ENCODE results near the gene ARL6IP6.
"Not testable (repeated sequence)": the region's sequence is repeated elsewhere in the genome, so short reads cannot be mapped to it uniquely, and the experiment has no call there.

The ARL6IP6 gene

DNA sequence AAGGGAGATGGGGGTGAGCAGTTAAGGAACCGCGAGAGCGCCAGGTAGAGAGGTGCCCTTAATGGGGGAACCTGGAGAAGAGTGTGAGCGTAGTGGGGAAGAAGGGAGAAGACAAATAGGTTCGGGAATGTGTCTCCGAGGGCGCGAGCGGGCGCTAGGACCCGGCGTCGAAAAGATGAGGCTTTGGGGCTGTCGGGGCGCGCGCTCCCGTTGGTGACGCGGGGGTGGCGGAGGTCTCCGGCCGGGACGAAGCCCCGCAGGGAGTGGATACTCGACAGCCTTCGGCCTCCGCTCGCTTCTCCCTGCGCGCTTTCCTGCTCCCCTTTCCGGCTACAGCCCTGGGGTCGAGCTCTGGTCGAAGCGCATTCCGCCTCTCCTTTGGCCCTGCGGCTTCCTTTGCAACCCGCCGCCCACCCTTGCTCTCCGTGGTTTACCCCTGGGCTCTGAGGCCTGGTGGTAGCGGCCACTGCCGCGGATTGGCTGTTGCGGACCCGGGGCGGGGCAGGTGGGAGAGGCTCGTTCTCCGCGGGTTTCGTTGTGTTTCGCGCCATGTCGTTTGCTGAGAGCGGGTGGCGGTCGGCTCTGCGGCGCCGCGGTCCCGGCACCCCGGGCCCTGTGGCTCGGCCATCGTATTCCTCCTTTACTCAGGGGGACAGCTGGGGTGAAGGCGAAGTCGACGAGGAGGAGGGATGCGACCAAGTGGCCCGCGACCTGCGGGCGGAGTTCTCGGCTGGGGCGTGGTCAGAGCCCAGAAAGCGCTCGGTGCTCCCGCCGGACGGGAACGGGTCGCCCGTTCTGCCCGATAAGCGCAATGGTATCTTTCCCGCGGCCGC is at the start of gene ARL6IP6:
Gene ARL6IP6 (plus strand): TSS at position 545 of the 833 bp plus-strand sequence. CDS start 5 bp downstream, at position 550.
- peak; percentile 100 for DNase-seq

DNA sequence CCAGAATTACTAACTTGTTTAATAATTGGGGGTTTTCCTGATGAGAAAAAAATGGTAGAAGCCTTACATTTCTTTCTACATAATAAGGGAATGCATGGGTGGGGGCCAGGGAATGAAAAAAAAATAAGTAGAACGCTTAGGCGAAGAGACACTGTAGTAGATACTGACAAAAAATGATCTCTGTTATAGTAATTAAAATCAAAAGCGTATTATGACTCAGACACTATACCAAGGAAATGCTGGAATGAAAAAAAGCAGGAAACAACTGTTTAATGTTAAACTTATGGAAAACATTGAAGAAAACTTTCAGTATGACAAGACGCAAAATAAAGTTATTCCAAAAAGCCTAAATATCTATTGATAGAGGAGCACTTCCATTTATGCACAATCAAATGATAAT is 44.1 kb upstream of the ARL6IP6 start:
- no peak for DNase-seq

DNA sequence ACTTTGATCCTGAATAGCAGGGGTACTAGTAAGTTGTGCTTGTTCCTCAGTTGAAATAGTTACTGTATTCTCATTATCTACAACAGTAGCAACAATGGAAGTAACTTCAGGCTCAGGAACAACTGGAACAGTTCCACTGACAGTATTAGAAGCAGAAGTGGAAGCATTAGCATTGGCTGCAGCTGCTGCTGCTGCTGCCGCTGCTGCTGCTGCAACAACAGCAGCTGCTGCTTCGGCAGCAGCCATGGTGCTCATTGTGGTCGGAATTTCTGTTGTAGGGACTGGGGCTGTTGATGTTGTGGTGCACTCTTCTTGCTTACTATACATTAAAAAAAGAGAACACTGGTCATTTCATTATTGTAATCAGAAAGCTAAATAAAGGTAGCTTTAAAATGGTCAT is 42.0 kb upstream of the ARL6IP6 start:
- no peak for DNase-seq

DNA sequence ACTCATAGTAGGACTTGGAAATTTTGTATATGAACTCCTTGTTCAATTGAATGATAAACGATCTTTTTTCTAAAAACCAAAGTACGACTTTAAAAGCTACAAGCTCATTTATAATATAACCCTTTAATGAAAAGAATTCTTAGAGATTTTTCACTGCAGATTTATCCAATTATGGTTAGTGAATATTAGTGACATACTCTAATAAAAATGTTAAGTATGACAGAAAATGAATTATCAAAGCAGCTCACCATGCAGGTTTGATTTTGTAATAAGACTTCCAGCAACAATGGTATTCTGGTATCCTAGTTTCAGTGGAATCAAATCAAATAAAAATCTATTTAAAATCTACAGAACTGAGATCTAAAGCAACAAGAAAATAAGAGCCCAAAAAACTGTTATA is 39.6 kb upstream of the ARL6IP6 start:
- DNase-seq, result no peak

DNA sequence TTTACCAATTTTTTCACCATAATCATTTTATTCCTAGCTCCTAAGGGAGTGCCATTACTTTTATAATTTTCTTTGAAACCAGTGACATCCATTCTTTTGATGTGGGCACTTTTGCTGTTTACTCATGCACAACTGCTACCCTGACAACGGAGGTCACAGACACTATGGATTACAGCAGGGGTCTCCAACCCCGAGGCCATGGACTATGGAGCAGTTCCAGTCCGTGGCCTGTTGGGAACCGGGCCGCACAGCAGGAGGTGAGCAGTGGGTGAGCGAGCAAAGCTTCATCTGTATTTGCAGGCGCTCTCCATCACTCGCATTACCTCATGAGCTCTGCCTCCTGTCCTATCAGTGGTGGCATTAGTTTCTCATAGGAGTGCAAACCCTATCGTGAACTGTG is 35.8 kb upstream of the ARL6IP6 start:
- DNase-seq, result no peak

DNA sequence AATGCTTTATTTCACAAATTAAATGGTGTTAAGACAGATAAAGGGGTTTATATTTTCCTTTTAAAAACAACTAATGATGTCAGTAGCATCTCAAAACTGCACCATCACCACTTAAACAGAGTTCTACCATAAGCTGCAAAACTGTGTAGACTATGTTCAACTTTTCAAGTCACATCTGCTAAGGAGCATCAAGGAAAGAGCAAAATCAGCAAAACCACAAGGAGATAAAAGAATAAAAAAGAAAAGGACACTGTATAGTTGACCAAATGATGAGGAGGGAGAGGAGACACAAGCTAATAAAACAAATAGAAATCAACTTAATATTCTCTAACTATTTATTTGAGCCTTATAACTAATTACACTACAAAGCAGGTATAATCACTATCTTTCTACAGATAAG is 35.0 kb upstream of the ARL6IP6 start:
- DNase-seq, result no peak

DNA sequence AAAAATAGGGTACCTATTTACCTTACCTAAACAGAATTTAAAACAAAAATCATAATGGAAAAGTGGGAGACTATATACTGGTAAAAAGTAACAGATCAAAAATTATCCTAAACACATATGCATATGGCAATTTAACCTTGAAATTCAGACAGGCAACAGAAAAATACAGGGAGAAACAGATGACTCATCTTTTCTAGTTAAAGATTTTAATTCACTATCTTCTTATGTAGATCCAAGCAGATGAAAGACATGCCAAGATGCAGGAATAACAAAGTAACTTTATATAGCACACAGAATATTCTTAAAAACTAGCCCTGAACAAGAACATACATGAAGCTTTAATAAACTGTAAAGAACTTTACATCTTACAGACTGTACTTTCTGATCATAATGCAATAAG is 32.1 kb upstream of the ARL6IP6 start:
- DNase-seq, result no peak

DNA sequence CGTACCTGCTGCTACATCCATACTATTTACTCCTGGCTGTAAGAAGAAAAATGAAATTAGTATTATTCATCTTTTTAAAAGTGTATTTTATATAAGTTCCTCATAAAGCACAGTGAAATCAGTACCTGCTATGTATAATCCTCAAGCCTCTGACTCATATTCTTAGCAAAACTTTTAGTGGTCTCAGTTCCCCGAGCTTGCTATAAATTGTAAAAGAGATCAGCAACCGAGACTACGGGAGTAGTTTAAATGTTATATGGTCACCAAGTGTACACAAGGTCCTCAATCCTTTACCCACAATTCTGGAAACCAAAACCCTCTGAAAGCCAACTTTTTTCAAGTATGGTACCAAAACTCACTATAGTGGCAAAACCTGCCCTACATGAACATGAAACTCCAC is 25.4 kb upstream of the ARL6IP6 start:
- no peak for DNase-seq

DNA sequence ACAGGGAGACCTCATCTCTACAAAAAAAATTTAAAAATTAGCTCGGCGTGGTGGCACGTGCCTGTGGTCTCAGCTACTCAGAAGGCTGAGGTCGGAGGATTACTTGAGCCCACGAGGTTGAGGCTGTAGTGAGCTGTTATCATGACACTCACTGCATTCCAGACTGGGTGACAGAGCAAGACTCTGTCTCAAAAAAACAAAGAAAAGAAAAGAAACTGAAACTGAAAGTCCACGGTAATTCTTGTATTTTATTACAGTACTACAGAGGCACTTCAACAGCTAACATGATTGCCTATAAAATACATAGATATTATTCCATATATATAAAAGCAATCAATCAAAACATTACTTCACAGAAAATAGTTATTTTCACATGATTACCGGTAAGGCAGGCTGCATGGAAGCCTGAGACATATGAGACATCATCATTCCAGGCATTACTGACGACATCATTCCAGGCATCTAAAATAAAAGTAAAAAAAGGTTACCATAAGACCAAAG is 24.2 kb upstream of the ARL6IP6 start:
- DNase-seq, result no peak

DNA sequence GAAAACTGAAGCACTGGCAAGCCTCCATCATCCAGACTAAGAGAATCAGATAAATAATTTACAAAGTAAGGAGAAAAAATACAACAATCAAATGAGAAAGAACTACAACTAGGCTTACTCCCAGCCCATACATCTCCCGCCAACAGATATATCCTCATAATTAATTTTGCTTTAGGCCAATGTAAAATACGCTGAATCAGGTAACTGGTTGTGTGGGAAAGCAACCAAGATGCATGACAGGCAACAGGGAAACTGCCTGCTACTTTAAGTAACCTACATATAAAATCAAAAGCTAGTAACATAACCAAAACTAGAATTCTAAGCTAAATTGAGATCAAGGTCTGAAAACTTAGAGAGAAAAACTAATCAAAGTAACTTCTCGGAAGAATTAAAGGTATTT is 22.7 kb upstream of the ARL6IP6 start:
- no peak for DNase-seq

DNA sequence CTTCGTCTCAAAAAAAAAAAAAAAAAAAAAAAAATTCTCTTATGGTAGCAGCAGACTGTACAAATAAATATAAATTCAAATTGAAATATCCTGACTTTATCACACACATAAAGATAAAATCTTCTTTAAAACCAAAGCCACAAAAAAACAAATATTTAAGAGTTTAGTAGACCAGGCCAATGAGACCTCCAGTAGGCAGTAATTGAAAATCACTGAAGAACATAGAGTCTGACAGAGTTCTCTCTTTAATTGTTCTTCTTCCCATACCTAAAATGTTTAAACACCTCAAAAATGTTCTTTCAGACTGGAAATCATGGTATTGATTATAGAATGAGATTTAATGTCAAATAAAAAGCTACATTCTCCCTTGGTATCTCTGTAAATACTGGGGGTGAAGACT is 21.9 kb upstream of the ARL6IP6 start:
- no peak for DNase-seq

DNA sequence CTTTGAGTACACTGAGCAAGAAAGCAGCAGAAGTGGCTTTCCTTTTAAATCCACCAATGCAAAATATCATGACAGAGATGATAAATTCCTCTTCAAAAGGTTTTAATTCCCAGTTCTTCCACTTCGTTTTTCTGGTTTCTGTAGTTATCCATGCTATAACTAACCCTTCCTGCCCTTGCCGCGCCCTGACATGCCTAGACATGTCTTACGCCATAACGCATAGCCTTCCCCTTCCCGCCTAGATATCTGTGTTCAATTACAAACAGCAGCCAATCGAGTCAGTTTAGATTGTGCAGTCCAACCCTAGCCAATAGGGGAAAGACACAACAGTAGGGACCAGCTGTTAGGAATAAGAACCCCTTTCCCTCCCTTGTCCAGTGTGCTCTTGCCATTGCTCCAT is 17.2 kb upstream of the ARL6IP6 start:
- DNase-seq, result no peak

DNA sequence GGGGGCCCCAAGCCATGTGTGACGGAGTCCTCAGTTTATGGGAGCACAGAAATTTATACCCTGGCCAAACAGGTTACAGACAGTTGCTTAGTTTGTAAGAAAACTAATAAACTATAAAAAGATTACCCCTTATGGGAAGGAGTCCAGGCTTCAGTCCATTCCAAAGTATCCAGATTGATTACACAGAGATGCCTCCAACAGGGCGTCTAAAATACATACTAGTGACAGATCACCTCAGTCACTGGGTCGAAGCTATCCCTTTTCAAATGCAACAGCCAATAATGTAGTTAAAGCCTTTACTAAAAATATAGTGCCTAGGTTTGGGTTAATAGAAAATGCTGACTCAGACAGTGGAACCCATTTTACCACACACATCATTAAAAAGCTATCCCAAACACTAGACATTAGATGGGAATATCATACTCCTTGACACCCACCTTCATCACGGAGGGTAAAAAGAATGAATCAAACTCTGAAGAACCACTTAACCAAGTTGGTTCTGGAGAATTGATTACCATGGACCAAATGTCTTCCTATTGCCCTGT is 11.9 kb upstream of the ARL6IP6 start:
- no peak for DNase-seq

DNA sequence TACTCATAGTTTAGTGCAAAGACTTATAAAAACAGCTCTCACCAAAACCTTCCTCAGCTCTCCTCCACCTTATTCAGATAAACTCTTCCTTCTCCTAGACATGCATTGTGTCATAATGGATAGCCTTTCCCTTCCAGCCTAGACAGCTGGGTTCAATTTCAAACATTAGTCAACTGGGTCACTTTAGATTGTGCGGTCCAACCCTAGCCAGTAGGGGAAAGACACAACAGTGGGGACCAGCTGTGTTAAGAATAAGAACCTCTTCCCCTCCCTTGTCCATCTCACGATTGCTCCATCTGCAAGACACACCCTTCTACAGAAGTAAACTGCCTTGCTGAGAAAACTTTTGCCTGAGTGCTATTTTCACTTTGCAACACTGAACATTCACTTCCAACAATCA is 9.7 kb upstream of the ARL6IP6 start:
- DNase-seq, result no peak

DNA sequence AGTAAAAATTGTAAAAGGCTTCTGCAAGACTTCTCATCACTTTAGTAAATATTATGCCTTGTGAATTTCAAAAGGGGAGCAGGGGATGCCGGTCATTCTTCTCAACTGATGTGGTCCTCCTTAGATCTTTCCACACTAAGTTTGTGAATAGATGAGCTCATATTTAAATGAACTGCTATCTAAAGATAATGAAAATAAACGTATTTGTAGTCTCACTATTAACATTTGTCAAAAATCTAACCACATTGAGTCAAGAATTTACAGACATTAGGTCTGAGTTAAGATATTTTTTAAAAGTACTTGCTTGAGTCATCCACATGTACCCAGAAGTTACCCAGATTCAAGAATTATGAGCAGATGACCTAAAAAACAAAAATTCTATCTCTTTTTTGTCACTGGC is 7.7 kb upstream of the ARL6IP6 start:
- DNase-seq, result no peak

DNA sequence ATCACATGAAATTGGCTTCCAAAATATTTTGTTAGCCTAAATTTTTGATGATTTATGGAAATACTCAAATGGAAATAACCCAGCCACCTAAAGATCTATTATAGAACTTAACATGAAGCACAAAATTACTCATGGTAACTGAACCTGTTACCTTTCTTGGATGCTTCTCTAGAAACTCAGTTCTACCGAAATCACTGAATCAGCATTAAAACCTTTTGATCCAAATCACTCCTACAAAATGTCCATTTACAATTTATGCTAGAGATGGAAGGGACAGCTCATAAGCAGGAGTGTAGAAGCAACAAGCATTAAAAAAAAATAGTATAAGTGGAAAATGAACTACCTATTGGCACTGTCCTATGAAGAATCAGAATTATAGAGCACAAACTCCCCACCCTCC is 3.3 kb upstream of the ARL6IP6 start:
- DNase-seq, result no peak

DNA sequence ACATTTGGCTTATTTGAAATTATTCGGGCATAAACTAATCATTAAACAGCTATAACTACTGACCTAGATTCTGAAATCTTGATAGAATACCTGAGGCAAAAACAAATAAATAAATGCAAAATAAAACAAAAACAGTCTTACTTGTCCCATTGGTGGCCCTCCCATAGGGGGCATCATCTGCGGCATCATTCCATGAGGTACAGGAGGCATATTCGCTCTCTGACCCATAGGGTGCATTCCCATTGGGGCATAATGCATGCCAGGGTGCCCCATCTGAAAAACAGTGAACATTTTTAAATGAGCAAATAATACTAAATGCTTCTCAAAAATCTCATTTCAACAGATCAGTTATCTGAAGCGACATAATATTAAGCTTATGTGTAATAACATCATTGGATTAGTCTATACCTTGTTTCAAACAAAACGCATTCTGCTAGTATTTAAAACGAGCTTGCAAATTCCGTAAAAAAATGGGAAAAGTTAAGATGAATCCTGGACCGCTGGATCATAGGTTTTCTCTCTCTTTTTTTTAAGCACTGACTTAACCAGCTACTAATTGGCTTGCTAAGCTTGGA is 2.5 kb upstream of the ARL6IP6 start:
- DNase-seq, result peak; percentile 21

DNA sequence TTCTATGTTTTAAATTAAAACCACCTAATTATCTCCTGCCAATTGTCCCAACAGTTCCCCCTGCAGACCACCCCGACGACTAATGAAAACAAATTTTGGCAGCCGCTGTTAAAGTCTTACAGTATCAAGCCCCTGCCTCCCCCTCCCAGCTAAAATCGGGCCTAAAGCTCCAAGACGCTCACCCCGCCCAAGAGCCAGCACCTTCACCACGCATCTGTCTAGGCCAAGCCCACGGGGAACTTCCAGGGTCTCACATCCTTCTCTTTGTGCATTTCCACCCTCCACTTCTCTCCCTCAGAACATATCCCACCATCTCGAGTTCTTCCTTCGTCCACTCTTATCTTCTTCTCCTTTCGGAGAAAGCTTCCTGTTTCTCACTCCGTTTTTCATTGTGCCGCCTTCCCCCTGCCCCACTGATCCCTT is 1.6 kb upstream of the ARL6IP6 start:
- peak; percentile 81 for DNase-seq

DNA sequence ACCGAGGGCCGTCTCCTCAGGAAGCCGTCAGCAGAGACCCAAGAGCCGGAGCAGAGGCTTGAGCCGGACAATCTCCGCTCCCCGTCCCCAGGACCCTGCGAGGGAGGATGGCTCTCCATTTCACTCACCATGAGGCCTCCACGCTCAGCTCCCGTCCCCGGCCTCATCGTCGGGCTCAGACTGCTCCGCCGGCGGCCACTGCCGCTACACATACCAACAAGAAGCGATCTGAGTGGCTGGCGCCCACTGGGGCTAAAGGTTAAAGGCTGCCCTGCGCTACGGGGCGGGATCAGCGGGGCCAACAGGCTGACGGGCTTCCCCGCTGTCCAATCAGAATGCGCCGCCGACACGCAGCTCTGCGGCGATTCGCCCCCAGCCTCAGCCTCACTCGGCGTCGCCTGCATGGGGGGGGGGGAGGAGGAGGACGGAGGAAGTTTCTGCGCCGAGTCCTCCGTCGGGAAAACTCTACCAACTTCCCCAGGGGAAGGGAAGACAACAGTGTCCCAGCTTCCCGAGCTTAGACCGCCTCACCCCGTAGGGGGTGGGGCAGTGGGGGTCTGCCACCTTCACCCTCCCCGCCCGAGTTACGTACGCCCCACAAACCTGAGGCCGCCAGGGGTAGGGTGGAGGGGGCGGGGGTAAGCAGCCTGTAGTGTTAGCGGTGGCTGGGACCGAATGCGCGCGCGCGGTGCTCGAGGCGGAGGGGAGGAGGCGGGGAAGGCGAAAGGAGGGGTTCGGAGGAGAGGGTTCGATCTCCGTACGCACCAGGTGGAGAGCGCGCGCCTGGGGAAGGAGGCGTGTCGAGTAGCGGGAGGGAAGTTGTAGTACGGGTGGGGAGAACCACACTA is 968 bp upstream of the ARL6IP6 start, which contains the start of gene PRPF40A:
Gene PRPF40A (minus strand): TSS at position 234 of the 848 bp plus-strand sequence. CDS start 22 bp downstream, at position 212.
- peak; percentile 100 for DNase-seq

DNA sequence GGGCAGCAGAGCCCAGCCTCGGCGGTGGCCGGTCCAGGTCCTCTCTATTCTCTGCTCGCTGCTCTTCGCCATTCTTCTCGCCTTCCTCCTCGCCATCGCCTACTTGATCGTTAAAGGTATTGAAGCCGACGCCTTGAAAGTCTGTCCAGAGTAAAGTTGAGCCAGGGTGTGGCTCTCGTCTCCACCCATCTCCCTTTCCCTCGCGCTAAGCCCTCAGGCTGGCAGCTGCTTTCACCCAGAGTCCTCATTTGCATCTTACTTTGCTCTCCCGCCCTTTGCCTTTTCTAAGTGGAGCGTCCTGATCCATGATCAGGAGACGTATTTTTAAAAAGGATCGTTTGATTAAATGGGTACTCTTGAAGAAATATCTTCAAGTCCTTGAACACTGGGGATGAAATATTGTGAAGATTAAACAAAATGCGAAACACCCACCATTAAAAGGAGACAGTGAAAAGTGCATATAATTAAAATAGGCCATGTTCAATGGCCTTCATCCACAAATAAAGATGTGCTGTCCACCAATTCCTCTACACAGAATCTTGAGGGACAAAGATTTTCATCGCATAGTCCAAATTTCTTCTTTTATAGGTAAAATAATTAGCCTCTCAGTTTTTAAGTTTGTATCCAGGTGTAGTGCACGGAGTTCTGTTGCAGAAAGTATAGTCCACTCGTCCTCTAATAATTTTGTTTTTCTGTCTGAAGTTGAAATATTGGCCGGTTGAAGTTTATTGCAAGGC is 657 bp downstream of the ARL6IP6 start:
- DNase-seq, result peak; percentile 89

DNA sequence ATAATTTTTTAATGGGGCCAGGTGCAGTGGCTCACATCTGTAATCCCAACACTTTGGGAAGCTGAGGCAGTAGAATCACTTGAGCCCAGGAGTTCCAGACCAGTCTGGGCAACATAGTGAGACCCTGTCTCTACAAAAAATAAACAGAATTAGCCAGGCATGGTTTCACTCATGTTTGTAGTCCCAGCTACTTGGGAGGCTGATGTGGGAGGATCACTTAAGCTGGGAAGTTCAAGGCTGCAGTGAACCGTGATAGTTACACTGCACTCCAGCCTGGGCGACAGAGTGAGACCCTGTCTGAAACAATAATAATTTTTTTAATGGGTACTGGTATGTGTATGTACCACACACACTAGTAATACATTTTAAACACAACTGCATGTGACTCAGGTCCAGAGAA is 2.4 kb downstream of the ARL6IP6 start:
- no peak for DNase-seq

DNA sequence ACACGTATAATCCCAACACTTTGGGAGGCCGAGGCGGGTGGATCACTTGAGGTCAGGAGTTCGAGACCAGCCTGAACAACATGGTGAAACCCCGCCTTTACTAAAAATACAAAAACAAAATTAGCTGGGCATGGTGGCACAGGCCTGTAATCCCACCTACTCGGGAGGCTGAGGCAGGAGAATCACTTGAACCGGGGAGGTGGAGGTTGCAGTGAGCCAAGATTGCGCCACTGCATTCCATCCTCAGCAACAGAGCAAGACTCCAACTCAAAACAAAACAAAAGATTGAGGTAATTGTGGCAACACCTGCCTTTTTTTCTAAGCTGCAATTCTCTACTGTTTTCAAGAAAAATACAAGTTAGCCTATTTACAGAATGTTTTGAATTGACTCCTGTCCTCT is 4.2 kb downstream of the ARL6IP6 start:
- DNase-seq, result not testable (repeated sequence)

Measured in NCI-H2227 treated with DMSO at 0.1 percent for 48 hours (cell line).